ENCODE results near the gene DMD. TPM values are rescaled to one million over a fixed set of nuclear protein-coding genes. Genes with fewer than 3 reads are reported as not detected.
"Not testable (repeated sequence)": the region's sequence is repeated elsewhere in the genome, so short reads cannot be mapped to it uniquely, and the experiment has no call there.

The DMD gene
- total RNA-seq, 2 donors from 2014 or later = 0.32 to 1.8 TPM

DNA sequence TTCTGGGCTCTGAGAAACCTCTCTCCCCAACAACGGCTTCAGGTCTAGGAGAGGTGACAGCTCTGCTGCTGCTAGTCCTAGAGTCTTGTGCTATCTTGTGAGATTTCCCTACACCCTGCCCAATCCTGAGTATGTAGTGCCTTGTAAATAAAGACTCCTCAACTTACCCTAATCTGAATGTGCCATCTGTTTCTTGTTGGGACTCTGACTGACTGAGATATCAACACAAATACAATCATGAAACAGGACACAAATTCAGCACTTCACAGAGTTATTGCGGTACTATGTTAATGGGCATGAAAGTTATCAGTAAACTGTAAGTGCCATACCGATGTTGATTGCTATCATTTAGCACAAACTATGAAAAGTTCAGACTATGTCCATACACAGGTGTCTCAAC is 1610.5 kb downstream of the DMD start:
- no peak overlapping the region for H3K4me3 Mint-ChIP-seq
- H3K9me3 ChIP-seq (ENCODE audit: control insufficient read depth, low read length, poor library complexity, severe bottlenecking) = no peaks in the 10 kb centered on the region
- no peaks in the 10 kb centered on the region for H3K4me1 Mint-ChIP-seq
- H3K27ac Mint-ChIP-seq = no peak overlapping the region
- no peak for ATAC-seq
- no peaks in the 10 kb centered on the region for H3K27me3 Mint-ChIP-seq
- no peak for DNase-seq
- no peaks in the 10 kb centered on the region for H3K36me3 Mint-ChIP-seq (ENCODE audit: low read depth)

DNA sequence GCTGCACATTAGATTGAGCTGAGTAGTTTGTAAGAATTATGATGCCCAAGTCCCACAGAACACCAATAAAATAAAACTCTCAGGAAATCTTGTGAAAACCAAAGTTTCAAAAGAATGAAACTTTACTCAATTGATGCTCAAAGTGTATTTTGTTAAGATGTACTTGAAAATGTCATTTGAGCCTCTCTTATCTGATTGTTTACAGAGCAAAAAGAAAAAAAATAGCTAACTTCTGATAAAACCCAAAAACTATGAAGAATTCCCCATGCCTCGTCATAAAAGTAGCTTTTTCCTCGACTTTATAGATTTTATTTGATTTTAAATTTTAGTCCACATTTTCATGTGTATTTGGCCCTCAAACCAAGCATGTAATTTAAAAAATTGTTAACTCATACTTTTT is 1618.0 kb downstream of the DMD start:
- Mint-ChIP-seq H3K27me3 (no peaks in the 10 kb centered on the region), H3K4me1 (no peaks in the 10 kb centered on the region), H3K36me3 (ENCODE audit: low read depth) (no peaks in the 10 kb centered on the region), H3K4me3 (no peak overlapping the region), H3K27ac (no peak overlapping the region)
- DNase-seq = no peak
- no peak for ATAC-seq
- H3K9me3 ChIP-seq (ENCODE audit: control insufficient read depth, low read length, poor library complexity, severe bottlenecking) = no peaks in the 10 kb centered on the region

- Mint-ChIP-seq H3K27me3 (no peaks in the 10 kb centered on the region), H3K27ac (no peak overlapping the region), H3K4me3 (no peak overlapping the region), H3K4me1 (no peaks in the 10 kb centered on the region), H3K36me3 (ENCODE audit: low read depth) (no peaks in the 10 kb centered on the region)
- ATAC-seq (no peak), DNase-seq (no peak)
- no peaks in the 10 kb centered on the region for H3K9me3 ChIP-seq (ENCODE audit: control insufficient read depth, low read length, poor library complexity, severe bottlenecking)
Measured at GRCh38 chrX:31591355-31591754, 1620.0 kb downstream of the DMD start.

DNA sequence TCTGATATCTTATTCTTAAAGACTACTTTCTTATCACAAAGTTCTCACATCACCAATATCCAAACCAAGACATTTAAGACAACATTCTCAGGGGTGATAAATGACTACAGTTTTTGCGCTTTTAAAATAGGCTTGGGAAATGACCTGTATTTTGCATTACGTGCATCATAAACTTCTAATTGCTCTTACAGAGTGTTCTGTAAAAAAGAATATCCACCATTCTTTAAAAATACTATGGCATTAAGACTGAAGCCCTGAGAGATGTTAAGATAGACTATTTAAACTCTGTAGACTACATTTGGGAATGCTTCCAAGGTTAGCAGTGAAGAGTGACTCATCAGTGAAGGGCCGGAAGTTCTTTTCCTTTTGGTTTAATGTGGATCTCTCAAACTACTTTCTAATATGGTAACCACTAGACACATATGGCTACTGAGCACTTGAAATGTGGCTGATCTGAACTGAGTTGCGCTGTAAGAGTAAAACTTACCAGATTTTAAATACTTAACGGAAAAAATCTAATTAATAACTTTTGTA is 1620.7 kb downstream of the DMD start:
- H3K27me3 Mint-ChIP-seq = no peaks in the 10 kb centered on the region

DNA sequence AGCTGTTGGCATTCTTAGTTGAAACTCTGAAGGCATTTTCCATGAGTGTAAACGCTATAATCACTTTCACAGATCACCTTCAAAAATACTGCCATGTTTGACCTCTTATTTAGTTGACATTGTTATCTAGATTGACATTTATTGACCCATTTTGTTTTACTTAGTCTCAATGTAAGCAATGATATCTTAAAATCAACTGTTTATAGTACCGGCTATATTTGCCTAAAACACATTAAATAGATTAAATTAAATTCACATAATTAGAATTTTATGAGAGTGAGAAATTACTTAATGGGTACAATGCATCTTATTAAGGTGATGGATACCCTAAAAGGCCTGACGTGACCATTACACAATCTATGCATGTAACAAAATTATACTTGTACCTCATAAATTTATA is 1621.8 kb downstream of the DMD start:
- Mint-ChIP-seq H3K4me1 (no peaks in the 10 kb centered on the region), H3K36me3 (ENCODE audit: low read depth) (no peaks in the 10 kb centered on the region), H3K27ac (no peak overlapping the region), H3K4me3 (no peak overlapping the region), H3K27me3 (no peaks in the 10 kb centered on the region)
- no peaks in the 10 kb centered on the region for H3K9me3 ChIP-seq (ENCODE audit: control insufficient read depth, low read length, poor library complexity, severe bottlenecking)
- ATAC-seq (no peak), DNase-seq (no peak)

More for the DNA sequence above, 1620.7 kb downstream of the DMD start:
- H3K36me3 Mint-ChIP-seq (ENCODE audit: low read depth) = no peaks in the 10 kb centered on the region
- no peak overlapping the region for H3K27ac Mint-ChIP-seq
- ATAC-seq (no peak), DNase-seq (no peak)
- H3K9me3 ChIP-seq (ENCODE audit: control insufficient read depth, low read length, poor library complexity, severe bottlenecking) = no peaks in the 10 kb centered on the region
- no peak overlapping the region for H3K4me3 Mint-ChIP-seq
- no peaks in the 10 kb centered on the region for H3K4me1 Mint-ChIP-seq

GRCh38 chrX:31588355-31588754 is 1623.0 kb downstream of the DMD start:
- ATAC-seq (no peak), DNase-seq (no peak)
- no peak overlapping the region for H3K27ac Mint-ChIP-seq
- no peaks in the 10 kb centered on the region for H3K36me3 Mint-ChIP-seq (ENCODE audit: low read depth)
- no peak overlapping the region for H3K4me3 Mint-ChIP-seq
- H3K4me1 Mint-ChIP-seq = no peaks in the 10 kb centered on the region
- no peaks in the 10 kb centered on the region for H3K27me3 Mint-ChIP-seq
- no peaks in the 10 kb centered on the region for H3K9me3 ChIP-seq (ENCODE audit: control insufficient read depth, low read length, poor library complexity, severe bottlenecking)

GRCh38 chrX:31583892-31584291 is 1627.5 kb downstream of the DMD start:
- H3K27ac Mint-ChIP-seq; H3K4me3 Mint-ChIP-seq; H3K4me1 Mint-ChIP-seq; H3K27me3 Mint-ChIP-seq; DNase-seq; H3K36me3 Mint-ChIP-seq (ENCODE audit: low read depth); ATAC-seq; H3K9me3 ChIP-seq (ENCODE audit: control insufficient read depth, low read length, poor library complexity, severe bottlenecking): not testable (repeated sequence)

DNA sequence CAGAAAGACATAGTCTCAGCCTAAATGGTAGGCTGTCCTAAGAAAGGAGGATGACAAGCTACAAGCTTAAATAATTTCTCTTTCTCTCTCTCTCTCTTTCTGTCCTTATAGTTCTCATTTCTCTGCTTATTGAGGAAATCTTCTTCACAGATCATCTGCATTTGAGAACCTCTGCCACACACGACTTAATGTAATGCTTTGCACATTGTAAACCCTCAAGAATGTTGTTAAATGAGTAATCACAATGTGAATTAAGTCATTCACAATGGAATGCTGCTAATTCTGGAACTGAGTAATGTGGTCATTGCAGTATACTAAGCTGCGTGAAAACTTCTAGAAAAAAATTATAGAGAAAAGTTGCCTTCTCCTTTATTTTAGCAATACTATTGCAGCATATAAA is 1630.6 kb downstream of the DMD start:
- no peaks in the 10 kb centered on the region for H3K4me1 Mint-ChIP-seq
- H3K9me3 ChIP-seq (ENCODE audit: control insufficient read depth, low read length, poor library complexity, severe bottlenecking) = no peaks in the 10 kb centered on the region
- H3K27me3 Mint-ChIP-seq = no peaks in the 10 kb centered on the region
- no peak overlapping the region for H3K4me3 Mint-ChIP-seq
- no peak for DNase-seq
- H3K27ac Mint-ChIP-seq = no peak overlapping the region
- H3K36me3 Mint-ChIP-seq (ENCODE audit: low read depth) = no peaks in the 10 kb centered on the region
- no peak for ATAC-seq

GRCh38 chrX:31580227-31580626 is 1631.1 kb downstream of the DMD start:
- Mint-ChIP-seq H3K27me3 (no peaks in the 10 kb centered on the region), H3K4me3 (no peak overlapping the region), H3K36me3 (ENCODE audit: low read depth) (no peaks in the 10 kb centered on the region)

DNA sequence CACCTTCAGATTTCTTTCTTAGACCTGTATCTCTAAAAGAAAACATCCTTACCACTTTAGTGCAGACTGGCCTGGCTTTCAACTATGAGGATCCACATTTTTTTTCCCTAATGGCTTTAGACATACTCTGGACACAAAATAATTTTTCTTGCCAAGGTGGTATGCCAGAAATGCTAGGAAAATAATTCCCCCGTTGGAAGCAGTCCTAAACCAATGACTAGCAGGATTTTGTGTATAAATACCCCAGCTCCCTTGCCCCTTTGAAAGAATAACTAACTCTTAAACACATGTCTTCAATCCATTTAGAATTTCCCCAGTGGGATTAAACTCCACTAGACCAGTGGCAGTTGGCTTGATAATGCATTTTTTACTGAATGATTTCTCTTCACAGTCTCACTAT is 1639.0 kb downstream of the DMD start:
- ATAC-seq = no peak
- no peaks in the 10 kb centered on the region for H3K36me3 Mint-ChIP-seq (ENCODE audit: low read depth)

More at GRCh38 chrX:31580227-31580626, 1631.1 kb downstream of the DMD start:
- DNase-seq (no peak), ATAC-seq (no peak)
- no peaks in the 10 kb centered on the region for H3K4me1 Mint-ChIP-seq
- H3K9me3 ChIP-seq (ENCODE audit: control insufficient read depth, low read length, poor library complexity, severe bottlenecking) = no peaks in the 10 kb centered on the region
- H3K27ac Mint-ChIP-seq = no peak overlapping the region

DNA sequence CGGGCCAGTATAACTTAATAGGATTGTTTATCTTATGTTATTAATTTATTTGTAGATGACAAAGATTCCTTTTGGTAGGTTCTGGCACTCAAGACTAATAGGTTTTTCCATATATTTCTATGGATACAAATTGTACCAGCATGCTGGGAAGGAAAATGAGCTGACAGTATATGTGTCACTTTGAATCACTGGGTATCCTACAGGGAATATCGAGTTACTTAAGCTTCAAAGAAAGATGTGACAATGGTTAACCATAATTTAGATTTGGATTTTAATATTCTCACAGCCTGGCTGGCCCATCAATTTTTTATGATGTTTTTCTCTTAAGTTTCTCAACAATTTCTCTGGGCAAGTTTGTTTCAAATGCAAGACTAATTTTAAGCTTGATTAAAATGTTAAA is 1640.7 kb downstream of the DMD start:
- no peak overlapping the region for H3K4me3 Mint-ChIP-seq
- no peaks in the 10 kb centered on the region for H3K27me3 Mint-ChIP-seq
- H3K9me3 ChIP-seq (ENCODE audit: control insufficient read depth, low read length, poor library complexity, severe bottlenecking) = no peaks in the 10 kb centered on the region
- DNase-seq (no peak), ATAC-seq (no peak)
- no peaks in the 10 kb centered on the region for H3K4me1 Mint-ChIP-seq
- H3K27ac Mint-ChIP-seq = no peak overlapping the region
- H3K36me3 Mint-ChIP-seq (ENCODE audit: low read depth) = no peaks in the 10 kb centered on the region

More for the DNA sequence above, 1639.0 kb downstream of the DMD start:
- Mint-ChIP-seq H3K27me3 (no peaks in the 10 kb centered on the region), H3K27ac (no peak overlapping the region), H3K4me1 (no peaks in the 10 kb centered on the region), H3K4me3 (no peak overlapping the region)
- DNase-seq = no peak
- no peaks in the 10 kb centered on the region for H3K9me3 ChIP-seq (ENCODE audit: control insufficient read depth, low read length, poor library complexity, severe bottlenecking)

- H3K9me3 ChIP-seq (ENCODE audit: control insufficient read depth, low read length, poor library complexity, severe bottlenecking) = no peaks in the 10 kb centered on the region
- Mint-ChIP-seq H3K27ac (no peak overlapping the region), H3K4me1 (no peaks in the 10 kb centered on the region), H3K36me3 (ENCODE audit: low read depth) (no peaks in the 10 kb centered on the region), H3K4me3 (no peak overlapping the region), H3K27me3 (no peaks in the 10 kb centered on the region)
- ATAC-seq (no peak), DNase-seq (no peak)
Measured at GRCh38 chrX:31563792-31564191, 1647.6 kb downstream of the DMD start.

DNA sequence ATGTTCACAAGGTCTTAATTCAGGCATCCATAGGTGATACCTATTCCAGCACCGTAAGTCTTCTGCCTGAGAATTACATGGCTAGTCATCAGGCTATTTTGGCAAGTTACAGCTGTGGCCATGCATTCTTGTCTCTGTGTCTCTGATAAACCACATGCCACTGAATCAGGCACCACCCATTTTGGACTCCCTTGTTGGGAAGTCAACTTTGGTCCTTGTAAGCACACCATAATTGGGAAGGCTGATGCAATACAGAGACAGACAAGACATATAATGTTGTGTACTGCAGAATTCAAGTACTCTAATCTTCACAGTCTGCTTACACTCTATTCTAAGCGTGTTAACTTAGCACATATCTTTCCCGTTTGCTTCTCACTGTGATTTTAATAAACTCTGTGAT is 1655.8 kb downstream of the DMD start:
- no peaks in the 10 kb centered on the region for H3K9me3 ChIP-seq (ENCODE audit: control insufficient read depth, low read length, poor library complexity, severe bottlenecking)
- H3K4me1 Mint-ChIP-seq = no peaks in the 10 kb centered on the region
- no peaks in the 10 kb centered on the region for H3K27me3 Mint-ChIP-seq
- DNase-seq (no peak), ATAC-seq (no peak)
- no peak overlapping the region for H3K4me3 Mint-ChIP-seq
- H3K27ac Mint-ChIP-seq = no peak overlapping the region
- H3K36me3 Mint-ChIP-seq (ENCODE audit: low read depth) = no peaks in the 10 kb centered on the region

GRCh38 chrX:31551913-31552312 is 1659.4 kb downstream of the DMD start:
- Mint-ChIP-seq H3K36me3 (ENCODE audit: low read depth) (no peaks in the 10 kb centered on the region), H3K4me3 (no peak overlapping the region), H3K4me1 (no peaks in the 10 kb centered on the region), H3K27ac (no peak overlapping the region), H3K27me3 (no peaks in the 10 kb centered on the region)
- DNase-seq = no peak
- H3K9me3 ChIP-seq (ENCODE audit: control insufficient read depth, low read length, poor library complexity, severe bottlenecking) = no peaks in the 10 kb centered on the region
- ATAC-seq = no peak

Measured in T-helper 17 cell (primary cell).